GM12801 (cell line): ENCODE results near the gene BARX2.

Experiments
- CTCF ChIP-seq: IDR thresholded peaks from one replicate; pipeline ENCODE4 v1.5.1; 2011; ENCODE audit warnings: control low read depth; ENCODE audit not compliant: insufficient read length; ENCODE audit errors: extremely low read depth

The BARX2 gene

GRCh38 chr11:129423426-129423825 lies 47.8 kb downstream of the BARX2 start:
- no peak for TF ChIP-seq CTCF

- TF ChIP-seq CTCF: no peak
Measured at GRCh38 chr11:129425214-129425613, 49.6 kb downstream of the BARX2 start.

GRCh38 chr11:129426038-129426437 lies 50.4 kb downstream of the BARX2 start:
- TF ChIP-seq CTCF: no peak

- no peak for TF ChIP-seq CTCF
Measured at GRCh38 chr11:129426776-129427175, 51.1 kb downstream of the BARX2 start.

- no peak for TF ChIP-seq CTCF
Measured at GRCh38 chr11:129427376-129427775, 51.7 kb downstream of the BARX2 start.

- TF ChIP-seq CTCF: no peak
Measured at GRCh38 chr11:129427816-129428406, 52.3 kb downstream of the BARX2 start.

GRCh38 chr11:129428557-129428956 lies 52.9 kb downstream of the BARX2 start:
- TF ChIP-seq CTCF: no peak
